ENCODE data around the gene E2F1.
A peak's percentile ranks its signal among the peaks of the same experiment; 100 is the strongest.

E2F1 gene

DNA sequence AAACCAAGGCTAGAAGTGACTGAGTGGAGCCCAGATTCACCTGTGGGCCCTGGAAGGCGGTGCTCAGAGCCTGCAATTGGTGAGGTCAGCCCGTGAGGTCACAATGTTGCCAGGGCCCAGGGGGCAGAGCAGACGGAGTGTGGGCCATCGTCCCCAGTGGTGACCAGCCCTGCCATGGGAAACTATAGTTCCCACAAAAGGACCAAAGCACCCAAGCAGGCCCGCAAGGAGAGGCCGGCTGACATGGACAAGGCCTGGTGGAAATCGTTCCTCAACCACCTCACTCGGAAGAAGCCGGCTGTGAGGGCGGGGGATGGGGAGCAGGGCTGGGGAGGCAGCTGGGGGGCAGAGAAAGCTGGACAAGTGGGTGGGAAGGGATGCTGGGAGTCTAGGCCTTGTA is 24.0 kb downstream of the E2F1 start, which contains the start of gene C20orf144:
Gene C20orf144 (plus strand): TSS at position 156 of the 400 bp plus-strand sequence. CDS start 19 bp downstream, at position 175.
- H2BK15ac ChIP-seq (ENCODE audit: low read length): peak within 1 kb of the TSS; percentile 27
- peak within 1 kb of the TSS; percentile 99 for H3K23ac ChIP-seq (ENCODE audit: low read depth, low read length, poor library complexity)
- H3K9me3 ChIP-seq (replicated peaks in 1 of 2; ENCODE audit: control insufficient read depth in 2 of 2, insufficient read depth in 1 of 2, low read depth in 1 of 2, low read length in 2 of 2): no peaks in the 10 kb centered on the region
- H4K91ac ChIP-seq (ENCODE audit: low read depth, low read length, poor library complexity): no peak within 1 kb of the TSS
- H2BK120ac ChIP-seq (ENCODE audit: low read depth, low read length): no peak within 1 kb of the TSS
- DNase-seq (ENCODE audit: low spot score): no peak
- H3K36me3 ChIP-seq (replicated peaks in 1 of 2; ENCODE audit: control insufficient read depth in 2 of 2, insufficient read depth in 2 of 2, low read length in 2 of 2): peaks cover 3 to 14% of the 10 kb centered on the region in 2 donors
- H2AFZ ChIP-seq (ENCODE audit: low read length): peak within 1 kb of the TSS; percentile 85
- H3K27me3 ChIP-seq (ENCODE audit: control insufficient read depth in 3 of 3, insufficient read depth in 3 of 3, low read depth in 1 of 3, low read length in 3 of 3): no peaks in the 10 kb centered on the region
- peak within 1 kb of the TSS; percentile 100 for H3K18ac ChIP-seq (ENCODE audit: low read length)
- peak within 1 kb of the TSS; percentile 56 to 96 for H3K4me3 ChIP-seq (ENCODE audit: low read length in 2 of 2)
- no peak within 1 kb of the TSS for H3K27ac ChIP-seq (replicated peaks; ENCODE audit: low read length)
- H3K14ac ChIP-seq (ENCODE audit: low read length): peak within 1 kb of the TSS; percentile 98
- no peak within 1 kb of the TSS for H2BK12ac ChIP-seq (ENCODE audit: low read length)
- H2BK5ac ChIP-seq (ENCODE audit: low read length): no peak within 1 kb of the TSS
- peaks cover 5 to 9% of the 10 kb centered on the region in 2 donors for H3K4me1 ChIP-seq (ENCODE audit: control insufficient read depth in 2 of 2, insufficient read depth in 1 of 2, low read depth in 1 of 2, low read length in 2 of 2)
- H3K4ac ChIP-seq (ENCODE audit: low read length): no peak within 1 kb of the TSS
- H3K4me2 ChIP-seq (ENCODE audit: insufficient read depth, low read length, poor library complexity, severe bottlenecking): peak within 1 kb of the TSS; percentile 86
- H2AK5ac ChIP-seq (ENCODE audit: low read depth, low read length): peak within 1 kb of the TSS; percentile 29
- H3K9ac ChIP-seq (ENCODE audit: low read depth, low read length, poor library complexity): peak within 1 kb of the TSS; percentile 99
- H4K8ac ChIP-seq (ENCODE audit: low read depth, low read length): no peak within 1 kb of the TSS
- WGBS, 2 donors (ENCODE audit: extremely low coverage in 2 of 2, insufficient read length in 2 of 2, insufficient replicate concordance in 1 of 2): no CpG with 5 or more reads among the region's 10 CpGs
- peaks cover 3% of the 10 kb centered on the region for H3K79me1 ChIP-seq (ENCODE audit: low read depth, low read length)

DNA sequence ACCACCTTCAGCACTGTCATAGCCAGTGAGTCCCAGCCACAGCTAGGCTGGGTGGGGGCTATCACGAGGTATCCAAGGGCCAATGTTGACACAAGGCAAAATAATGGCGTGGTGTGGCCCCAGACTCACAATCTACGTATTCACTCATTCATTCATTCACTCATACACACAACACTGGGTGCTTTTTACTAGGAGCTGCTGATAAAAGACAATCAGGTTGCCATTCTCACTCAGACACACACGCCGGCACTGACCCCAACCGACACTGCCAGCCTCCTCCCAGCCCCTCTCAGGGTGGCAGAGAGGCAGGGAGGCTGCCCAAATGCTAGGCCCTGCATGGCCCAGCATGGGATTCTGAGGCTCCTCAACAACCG is 25.5 kb downstream of the E2F1 start:
- H3K27ac ChIP-seq (replicated peaks; ENCODE audit: low read length): no peak overlapping the region
- H3K23ac ChIP-seq (ENCODE audit: low read depth, low read length, poor library complexity): no peak overlapping the region
- H3K4me2 ChIP-seq (ENCODE audit: insufficient read depth, low read length, poor library complexity, severe bottlenecking): no peak overlapping the region
- H3K4ac ChIP-seq (ENCODE audit: low read length): no peak overlapping the region
- H3K79me1 ChIP-seq (ENCODE audit: low read depth, low read length): peaks cover 3% of the 10 kb centered on the region
- H3K36me3 ChIP-seq (replicated peaks in 1 of 2; ENCODE audit: control insufficient read depth in 2 of 2, insufficient read depth in 2 of 2, low read length in 2 of 2): peaks cover 4 to 14% of the 10 kb centered on the region in 2 donors
- no peak overlapping the region for H3K4me3 ChIP-seq (ENCODE audit: low read length in 2 of 2)
- no CpG with 5 or more reads among the region's 7 CpGs for WGBS, 2 donors (ENCODE audit: extremely low coverage in 2 of 2, insufficient read length in 2 of 2, insufficient replicate concordance in 1 of 2)
- no peak overlapping the region for H3K9ac ChIP-seq (ENCODE audit: low read depth, low read length, poor library complexity)
- H2BK12ac ChIP-seq (ENCODE audit: low read length): no peak overlapping the region
- H3K18ac ChIP-seq (ENCODE audit: low read length): no peak overlapping the region
- H3K27me3 ChIP-seq (ENCODE audit: control insufficient read depth in 3 of 3, insufficient read depth in 3 of 3, low read depth in 1 of 3, low read length in 3 of 3): no peaks in the 10 kb centered on the region
- no peak overlapping the region for H3K14ac ChIP-seq (ENCODE audit: low read length)
- no peak for DNase-seq (ENCODE audit: low spot score)
- peaks cover 5 to 8% of the 10 kb centered on the region in 2 donors for H3K4me1 ChIP-seq (ENCODE audit: control insufficient read depth in 2 of 2, insufficient read depth in 1 of 2, low read depth in 1 of 2, low read length in 2 of 2)
- H4K8ac ChIP-seq (ENCODE audit: low read depth, low read length): no peak overlapping the region
- H2AK5ac ChIP-seq (ENCODE audit: low read depth, low read length): no peak overlapping the region
- H2BK5ac ChIP-seq (ENCODE audit: low read length): peak overlapping the region; percentile 19
- no peak overlapping the region for H2AFZ ChIP-seq (ENCODE audit: low read length)
- H3K9me3 ChIP-seq (replicated peaks in 1 of 2; ENCODE audit: control insufficient read depth in 2 of 2, insufficient read depth in 1 of 2, low read depth in 1 of 2, low read length in 2 of 2): no peaks in the 10 kb centered on the region
- H2BK120ac ChIP-seq (ENCODE audit: low read depth, low read length): no peak overlapping the region
- no peak overlapping the region for H4K91ac ChIP-seq (ENCODE audit: low read depth, low read length, poor library complexity)
- H2BK15ac ChIP-seq (ENCODE audit: low read length): no peak overlapping the region

DNA sequence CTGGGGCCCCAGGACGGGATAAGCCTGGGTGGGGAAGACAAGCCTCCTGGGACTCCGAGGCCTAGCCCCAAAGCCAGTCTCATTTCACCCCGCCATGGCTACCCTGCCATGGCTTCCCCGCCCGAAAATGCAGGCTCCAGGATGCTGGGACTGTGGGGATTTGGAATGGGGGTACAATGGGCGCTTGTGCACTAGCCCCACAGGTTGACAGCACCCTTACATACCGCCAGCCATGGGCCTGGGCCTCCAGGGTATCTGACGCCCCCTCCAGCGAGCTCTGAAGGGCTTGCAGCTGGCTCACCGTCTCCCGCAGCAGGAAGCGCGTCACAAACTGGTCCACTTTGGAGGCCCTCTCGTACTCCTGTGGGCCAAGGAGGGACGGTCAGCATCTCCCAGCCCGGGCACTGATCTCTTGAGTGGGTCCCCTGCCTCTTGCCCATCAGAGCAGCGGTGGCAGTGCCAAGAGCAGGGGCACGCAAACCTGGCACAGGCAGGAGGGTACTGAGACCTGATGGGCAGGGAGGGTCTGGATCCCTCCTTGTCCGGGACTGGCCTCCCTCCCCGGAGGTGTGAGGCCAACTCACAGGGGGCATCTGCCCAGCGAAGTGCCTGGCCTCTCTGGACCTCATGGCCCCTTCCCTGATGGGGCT is 26.0 kb downstream of the E2F1 start:
- Histone ChIP-seq H2BK15ac (ENCODE audit: low read length) (no peak overlapping the region), H3K27ac (replicated peaks; ENCODE audit: low read length) (no peak overlapping the region), H4K91ac (ENCODE audit: low read depth, low read length, poor library complexity) (no peak overlapping the region), H3K14ac (ENCODE audit: low read length) (no peak overlapping the region), H2BK120ac (ENCODE audit: low read depth, low read length) (no peak overlapping the region), H2BK5ac (ENCODE audit: low read length) (peak overlapping the region; percentile 19), H3K27me3 (ENCODE audit: control insufficient read depth in 3 of 3, insufficient read depth in 3 of 3, low read depth in 1 of 3, low read length in 3 of 3) (no peaks in the 10 kb centered on the region), H3K36me3 (replicated peaks in 1 of 2; ENCODE audit: control insufficient read depth in 2 of 2, insufficient read depth in 2 of 2, low read length in 2 of 2) (peaks cover 4 to 14% of the 10 kb centered on the region in 2 donors), H3K4me2 (ENCODE audit: insufficient read depth, low read length, poor library complexity, severe bottlenecking) (no peak overlapping the region), H3K4me1 (ENCODE audit: control insufficient read depth in 2 of 2, insufficient read depth in 1 of 2, low read depth in 1 of 2, low read length in 2 of 2) (peaks cover 5 to 8% of the 10 kb centered on the region in 2 donors), H3K4ac (ENCODE audit: low read length) (no peak overlapping the region), H2BK12ac (ENCODE audit: low read length) (no peak overlapping the region), H3K9ac (ENCODE audit: low read depth, low read length, poor library complexity) (peak overlapping the region; percentile 12), H2AK5ac (ENCODE audit: low read depth, low read length) (no peak overlapping the region), H3K9me3 (replicated peaks in 1 of 2; ENCODE audit: control insufficient read depth in 2 of 2, insufficient read depth in 1 of 2, low read depth in 1 of 2, low read length in 2 of 2) (no peaks in the 10 kb centered on the region), H2AFZ (ENCODE audit: low read length) (no peak overlapping the region), H4K8ac (ENCODE audit: low read depth, low read length) (no peak overlapping the region), H3K18ac (ENCODE audit: low read length) (no peak overlapping the region), H3K23ac (ENCODE audit: low read depth, low read length, poor library complexity) (no peak overlapping the region), H3K4me3 (ENCODE audit: low read length in 2 of 2) (no peak overlapping the region), H3K79me1 (ENCODE audit: low read depth, low read length) (peaks cover 3% of the 10 kb centered on the region)
- WGBS, 2 donors (ENCODE audit: extremely low coverage in 2 of 2, insufficient read length in 2 of 2, insufficient replicate concordance in 1 of 2): no CpG with 5 or more reads among the region's 21 CpGs
- no peak for DNase-seq (ENCODE audit: low spot score)

DNA sequence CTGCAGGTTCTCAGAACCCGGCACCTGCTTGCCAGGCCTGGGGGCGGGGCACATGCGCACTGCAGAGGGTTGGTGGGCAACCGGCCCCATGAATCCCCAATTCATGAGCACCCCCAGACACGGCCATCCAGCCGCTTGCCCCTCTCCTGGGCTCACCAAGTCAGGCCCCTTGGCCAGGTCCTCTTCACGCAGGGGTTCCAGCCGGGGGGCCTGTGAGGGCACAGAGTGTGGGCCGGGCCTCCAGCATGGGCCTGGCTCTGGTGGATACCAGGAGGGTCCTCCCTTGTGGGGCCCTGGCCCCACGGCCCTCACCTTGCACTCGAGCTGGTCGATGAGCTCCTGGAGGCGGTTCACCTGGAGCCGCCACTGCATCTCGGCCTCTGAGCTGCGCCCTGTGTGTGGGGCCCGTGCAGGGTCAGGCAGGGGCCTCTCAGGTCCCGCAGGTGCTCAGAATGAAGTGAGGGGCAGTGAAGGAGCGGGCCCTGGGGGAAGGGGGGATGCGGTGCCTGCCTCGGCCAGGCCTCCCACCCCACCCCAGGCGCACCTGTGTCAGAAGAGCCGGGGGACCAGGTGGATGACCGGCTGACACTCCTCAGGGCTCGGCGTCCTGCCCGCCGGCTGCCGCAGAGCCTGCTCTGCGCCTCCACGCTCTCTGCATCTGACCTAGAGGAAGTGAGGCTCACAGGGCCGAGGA is 26.7 kb downstream of the E2F1 start:
- no peak overlapping the region for H3K23ac ChIP-seq (ENCODE audit: low read depth, low read length, poor library complexity)
- no peak overlapping the region for H2BK120ac ChIP-seq (ENCODE audit: low read depth, low read length)
- H3K36me3 ChIP-seq (replicated peaks in 1 of 2; ENCODE audit: control insufficient read depth in 2 of 2, insufficient read depth in 2 of 2, low read length in 2 of 2): peaks cover 4 to 14% of the 10 kb centered on the region in 2 donors
- no peaks in the 10 kb centered on the region for H3K9me3 ChIP-seq (replicated peaks in 1 of 2; ENCODE audit: control insufficient read depth in 2 of 2, insufficient read depth in 1 of 2, low read depth in 1 of 2, low read length in 2 of 2)
- no peak overlapping the region for H2BK15ac ChIP-seq (ENCODE audit: low read length)
- no CpG with 5 or more reads among the region's 32 CpGs for WGBS, 2 donors (ENCODE audit: extremely low coverage in 2 of 2, insufficient read length in 2 of 2, insufficient replicate concordance in 1 of 2)
- H3K27ac ChIP-seq (replicated peaks; ENCODE audit: low read length): no peak overlapping the region
- H3K4ac ChIP-seq (ENCODE audit: low read length): no peak overlapping the region
- H2AFZ ChIP-seq (ENCODE audit: low read length): no peak overlapping the region
- DNase-seq (ENCODE audit: low spot score): no peak
- H3K4me1 ChIP-seq (ENCODE audit: control insufficient read depth in 2 of 2, insufficient read depth in 1 of 2, low read depth in 1 of 2, low read length in 2 of 2): peaks cover 5 to 8% of the 10 kb centered on the region in 2 donors
- H3K18ac ChIP-seq (ENCODE audit: low read length): no peak overlapping the region
- no peak overlapping the region for H2AK5ac ChIP-seq (ENCODE audit: low read depth, low read length)
- no peaks in the 10 kb centered on the region for H3K27me3 ChIP-seq (ENCODE audit: control insufficient read depth in 3 of 3, insufficient read depth in 3 of 3, low read depth in 1 of 3, low read length in 3 of 3)
- H3K14ac ChIP-seq (ENCODE audit: low read length): no peak overlapping the region
- H2BK5ac ChIP-seq (ENCODE audit: low read length): no peak overlapping the region
- H3K4me3 ChIP-seq (ENCODE audit: low read length in 2 of 2): no peak overlapping the region
- H3K9ac ChIP-seq (ENCODE audit: low read depth, low read length, poor library complexity): no peak overlapping the region
- no peak overlapping the region for H4K91ac ChIP-seq (ENCODE audit: low read depth, low read length, poor library complexity)
- peaks cover 3% of the 10 kb centered on the region for H3K79me1 ChIP-seq (ENCODE audit: low read depth, low read length)
- no peak overlapping the region for H3K4me2 ChIP-seq (ENCODE audit: insufficient read depth, low read length, poor library complexity, severe bottlenecking)
- H4K8ac ChIP-seq (ENCODE audit: low read depth, low read length): no peak overlapping the region
- no peak overlapping the region for H2BK12ac ChIP-seq (ENCODE audit: low read length)
